Gastrocnemius medialis (tissue), 4 donors: Measurements from ENCODE around the gene FBXL13. TPM values are rescaled to one million over a fixed set of nuclear protein-coding genes. Genes with fewer than 3 reads are reported as not detected.

ENCODE experiments used
- ATAC-seq, 2 donors: fragments of 150-250 bp; one replicate each; pipeline ENCODE4 v1.9.1; 2016
- DNase-seq, 2 donors: peaks; one replicate each; pipeline ENCODE4 v3.0.0-alpha.2; 2019
- H3K27ac ChIP-seq, 4 donors: fragments of 200-600 bp; sonication (generic); 1 replicate in 1 of 4; 2 replicates in 3 of 4; pipeline ENCODE4 v1.5.1; 2016 to 2018; ENCODE audit warnings: mild to moderate bottlenecking in 2 of 4, moderate library complexity in 1 of 4
- H3K27me3 ChIP-seq, 3 donors: fragments of 200-600 bp; sonication (generic) in 2 of 3; 1 replicate in 1 of 3; 2 replicates in 2 of 3; pipeline versions ENCODE4 v1.5.1 to v1.6.0; 2016 to 2019; ENCODE audit warnings: mild to moderate bottlenecking in 1 of 3, moderate library complexity in 1 of 3
- H3K36me3 ChIP-seq, 2 donors: fragments of 200-600 bp; sonication (generic) in 1 of 2; one replicate each; pipeline ENCODE4 v1.5.1; 2017 to 2018
- H3K4me1 ChIP-seq, 2 donors: fragments of 200-600 bp; sonication (generic) in 1 of 2; one replicate each; pipeline ENCODE4 v1.5.1; 2016 to 2017; ENCODE audit warnings: mild to moderate bottlenecking in 2 of 2
- H3K4me3 ChIP-seq, 4 donors: fragments of 200-600 bp; sonication (generic) in 3 of 4; 1 replicate in 1 of 4; 2 replicates in 3 of 4; pipeline ENCODE4 v1.5.1; 2016 to 2019; ENCODE audit warnings: mild to moderate bottlenecking in 2 of 4
- H3K9me3 ChIP-seq, 3 donors: fragments of 200-600 bp; sonication (generic) in 2 of 3; 1 replicate in 1 of 3; 2 replicates in 2 of 3; pipeline ENCODE4 v1.5.1; 2016 to 2019
- POLR2A ChIP-seq, 2 donors: fragments of 450-650 bp; IDR thresholded peaks; one replicate each; pipeline ENCODE4 v1.6.1; 2017; ENCODE audit warnings: antibody characterized with exemption in 2 of 2, mild to moderate bottlenecking in 2 of 2, moderate library complexity in 2 of 2
- in situ Hi-C, 4 donors: fragments of 200-750 bp; cut with MboI; loops; one replicate each; pipeline versions ENCODE4 v1.15.0 to v1.8.0; 2017; ENCODE audit warnings: low sequenced_read_pairs in 4 of 4
- intact Hi-C: fragments of 100-400 bp; cut with DNase I; formaldehyde crosslinking; loops from one replicate; pipeline ENCODE4 v1.15.1; 2023; ENCODE audit warnings: low total_unique reads
- total RNA-seq, 4 donors: library from RNA; depleted of rRNA; stranded (reverse); fragments of >200 nt; gene quantifications; one replicate each; pipeline versions ENCODE4 v1.1.0 to v1.2.3, GENCODE V29; 2016
- TF ChIP-seq, protein P1 (sequence below), 5 experiments: fragments of 450-650 bp in 3 of 5; fragments of 200-600 bp in 2 of 5; sonication (generic) in 2 of 5; IDR thresholded peaks in 4 of 5; conservative IDR thresholded peaks in 1 of 5; 1 replicate in 4 of 5; 2 replicates in 1 of 5; pipeline ENCODE4 v1.5.1; 2016 to 2019; ENCODE audit warnings: antibody characterized with exemption in 5 of 5, mild to moderate bottlenecking in 3 of 5, moderate library complexity in 3 of 5

Gene FBXL13
- total RNA-seq, 4 donors from 2014 or later = 0.26 TPM; not detected in 3

DNA sequence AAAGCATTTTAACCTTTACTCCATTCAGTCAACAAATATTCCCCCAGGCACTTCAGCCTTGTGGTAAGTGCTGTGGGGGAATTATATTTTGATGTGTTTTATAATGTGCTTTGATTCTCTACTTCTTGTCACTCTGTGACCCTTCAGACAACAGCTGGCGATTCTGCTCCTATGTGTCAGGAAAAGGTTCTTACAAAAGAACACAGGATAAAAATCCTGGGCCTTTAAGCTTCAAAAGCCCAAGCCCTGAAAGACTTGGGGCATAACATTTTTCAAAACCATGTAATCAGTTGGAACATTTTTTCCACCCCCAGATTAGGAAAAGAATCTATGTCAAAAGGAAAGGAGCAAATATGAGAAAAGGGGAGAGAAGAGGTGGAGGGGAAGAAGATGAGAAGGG is 199.6 kb downstream of the FBXL13 start:
- Histone ChIP-seq H3K27me3 (no peaks in the 10 kb centered on the region), H3K4me1 (no peaks in the 10 kb centered on the region), H3K27ac (no peak overlapping the region), H3K9me3 (no peaks in the 10 kb centered on the region), H3K36me3 (no peaks in the 10 kb centered on the region), H3K4me3 (no peak overlapping the region)
- in situ Hi-C loops (no loop called here), intact Hi-C loops (no loop called here)
- TF ChIP-seq POLR2A (IDR thresholded peaks at IDR 0.05) = no peak
- TF ChIP-seq, protein P1, sequence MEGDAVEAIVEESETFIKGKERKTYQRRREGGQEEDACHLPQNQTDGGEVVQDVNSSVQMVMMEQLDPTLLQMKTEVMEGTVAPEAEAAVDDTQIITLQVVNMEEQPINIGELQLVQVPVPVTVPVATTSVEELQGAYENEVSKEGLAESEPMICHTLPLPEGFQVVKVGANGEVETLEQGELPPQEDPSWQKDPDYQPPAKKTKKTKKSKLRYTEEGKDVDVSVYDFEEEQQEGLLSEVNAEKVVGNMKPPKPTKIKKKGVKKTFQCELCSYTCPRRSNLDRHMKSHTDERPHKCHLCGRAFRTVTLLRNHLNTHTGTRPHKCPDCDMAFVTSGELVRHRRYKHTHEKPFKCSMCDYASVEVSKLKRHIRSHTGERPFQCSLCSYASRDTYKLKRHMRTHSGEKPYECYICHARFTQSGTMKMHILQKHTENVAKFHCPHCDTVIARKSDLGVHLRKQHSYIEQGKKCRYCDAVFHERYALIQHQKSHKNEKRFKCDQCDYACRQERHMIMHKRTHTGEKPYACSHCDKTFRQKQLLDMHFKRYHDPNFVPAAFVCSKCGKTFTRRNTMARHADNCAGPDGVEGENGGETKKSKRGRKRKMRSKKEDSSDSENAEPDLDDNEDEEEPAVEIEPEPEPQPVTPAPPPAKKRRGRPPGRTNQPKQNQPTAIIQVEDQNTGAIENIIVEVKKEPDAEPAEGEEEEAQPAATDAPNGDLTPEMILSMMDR (IDR thresholded peaks at IDR 0.05 in 4 of 5, conservative IDR thresholded peaks at IDR 0.05 in 1 of 5) = no peak
- no peak for DNase-seq
- no peak for ATAC-seq

DNA sequence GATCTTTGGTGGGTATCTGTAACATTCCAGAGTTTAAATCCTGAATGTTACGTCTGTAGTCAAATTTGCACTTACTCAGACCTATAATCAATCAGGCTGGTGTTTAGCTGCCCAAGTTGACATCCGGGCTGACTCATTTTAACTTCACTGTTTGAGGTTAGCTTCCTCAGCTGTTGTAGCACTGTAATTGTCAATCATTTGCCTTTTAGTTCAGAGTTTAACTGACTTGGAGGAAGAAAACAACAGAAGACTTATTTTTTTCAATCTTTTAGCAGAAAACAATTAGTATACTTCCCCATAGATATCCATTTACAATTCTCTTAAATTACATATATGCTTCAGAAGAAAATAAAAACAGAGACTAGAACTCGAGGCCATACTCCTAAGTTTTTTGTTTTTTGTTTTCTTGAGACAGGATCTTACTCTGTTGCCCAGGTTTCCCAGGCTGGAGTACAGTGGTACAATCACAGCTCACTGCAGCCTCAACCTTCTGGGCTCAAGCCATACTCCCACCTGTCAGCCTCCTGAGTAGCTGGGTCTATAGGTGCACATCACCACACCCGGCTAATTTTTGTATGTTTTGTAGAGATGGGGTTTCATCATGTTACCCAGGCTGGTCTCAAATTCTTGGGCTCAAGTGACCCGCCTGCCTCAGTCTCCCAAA is 200.3 kb downstream of the FBXL13 start:
- Histone ChIP-seq H3K4me3 (no peak overlapping the region), H3K36me3 (no peaks in the 10 kb centered on the region), H3K9me3 (no peaks in the 10 kb centered on the region), H3K27me3 (no peaks in the 10 kb centered on the region), H3K4me1 (no peaks in the 10 kb centered on the region), H3K27ac (no peak overlapping the region)
- intact Hi-C loops = no loop called here
- ATAC-seq = no peak
- TF ChIP-seq, protein P1 (IDR thresholded peaks at IDR 0.05 in 4 of 5, conservative IDR thresholded peaks at IDR 0.05 in 1 of 5) = no peak
- no peak for TF ChIP-seq POLR2A (IDR thresholded peaks at IDR 0.05)
- in situ Hi-C loops = no loop called here
- DNase-seq = no peak

DNA sequence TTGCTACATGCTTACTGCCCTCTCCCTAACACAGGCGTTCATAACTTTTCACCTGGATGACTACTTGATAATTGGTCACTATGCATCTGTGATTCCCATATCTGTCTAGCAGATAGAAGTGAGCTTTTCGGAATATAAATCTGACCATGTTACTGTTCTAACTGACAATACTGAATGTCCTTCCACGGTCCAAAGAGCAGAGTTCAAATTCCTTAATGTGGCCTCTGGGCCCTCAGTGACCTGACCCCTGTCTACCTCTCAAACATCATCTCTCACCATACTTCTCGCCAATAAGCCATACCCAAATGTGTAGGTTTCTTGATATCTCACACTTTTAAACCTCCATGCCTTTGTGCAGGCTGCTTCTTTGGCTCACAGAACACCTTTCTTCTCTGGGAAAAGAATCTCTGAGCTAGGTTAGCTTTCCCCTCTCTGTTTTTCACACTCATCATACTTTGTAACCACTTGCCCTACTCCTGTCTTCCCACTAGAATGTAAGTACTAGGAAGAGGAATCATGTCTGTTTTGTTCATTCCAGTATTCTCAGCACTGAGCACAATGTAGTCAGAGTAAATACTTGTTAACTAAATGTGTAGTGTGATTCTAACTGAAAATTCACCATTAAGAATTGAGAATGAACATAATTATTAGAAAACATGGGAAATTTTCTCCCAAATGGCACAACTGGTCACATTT is 201.0 kb downstream of the FBXL13 start:
- Histone ChIP-seq H3K36me3 (no peaks in the 10 kb centered on the region), H3K27ac (no peak overlapping the region), H3K27me3 (no peaks in the 10 kb centered on the region), H3K9me3 (no peaks in the 10 kb centered on the region), H3K4me1 (no peaks in the 10 kb centered on the region), H3K4me3 (no peak overlapping the region)
- no peak for TF ChIP-seq POLR2A (IDR thresholded peaks at IDR 0.05)
- TF ChIP-seq, protein P1 (IDR thresholded peaks at IDR 0.05 in 4 of 5, conservative IDR thresholded peaks at IDR 0.05 in 1 of 5) = no peak
- no peak for ATAC-seq
- intact Hi-C loops (no loop called here), in situ Hi-C loops (no loop called here)
- DNase-seq = no peak

DNA sequence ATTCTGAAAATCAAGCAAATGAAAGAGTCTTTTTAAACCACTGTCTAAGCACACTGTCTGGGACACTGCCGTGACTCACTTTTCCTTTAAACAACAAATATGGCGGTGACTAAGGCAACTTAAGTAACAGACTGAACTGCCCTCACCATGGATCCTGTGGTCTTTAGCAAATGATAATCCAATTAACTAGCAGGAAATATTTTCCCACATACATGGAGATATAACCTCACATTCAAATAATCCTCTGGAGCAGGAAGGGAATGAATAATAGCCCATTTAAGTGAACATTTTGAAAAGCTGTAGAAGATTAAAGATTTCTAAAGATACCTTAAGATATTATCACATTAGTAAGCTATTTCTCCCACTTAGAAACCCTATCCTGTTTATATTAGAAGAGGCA is 202.1 kb downstream of the FBXL13 start:
- no peak for ATAC-seq

More for the DNA sequence above, 202.1 kb downstream of the FBXL13 start:
- H3K27ac ChIP-seq = no peak overlapping the region
- TF ChIP-seq, protein P1 (IDR thresholded peaks at IDR 0.05 in 4 of 5, conservative IDR thresholded peaks at IDR 0.05 in 1 of 5) = no peak
- no peak for TF ChIP-seq POLR2A (IDR thresholded peaks at IDR 0.05)
- no peaks in the 10 kb centered on the region for H3K36me3 ChIP-seq
- H3K27me3 ChIP-seq = no peaks in the 10 kb centered on the region
- intact Hi-C loops = no loop called here
- H3K4me3 ChIP-seq = no peak overlapping the region
- no peaks in the 10 kb centered on the region for H3K4me1 ChIP-seq
- DNase-seq = no peak
- in situ Hi-C loops = no loop called here
- H3K9me3 ChIP-seq = no peaks in the 10 kb centered on the region
